HPDE6-E6E7 (cell line): ENCODE data around the gene SEC22A.
A peak's percentile ranks its signal among the peaks of the same experiment; 100 is the strongest.
"Not testable (repeated sequence)": the region's sequence is repeated elsewhere in the genome, so short reads cannot be mapped to it uniquely, and the experiment has no call there.

Source experiments
- DNase-seq: peaks from one replicate; pipeline ENCODE4 v3.0.0; 2011; ENCODE audit warnings: missing footprints; ENCODE audit errors: extremely low spot score

Gene SEC22A

DNA sequence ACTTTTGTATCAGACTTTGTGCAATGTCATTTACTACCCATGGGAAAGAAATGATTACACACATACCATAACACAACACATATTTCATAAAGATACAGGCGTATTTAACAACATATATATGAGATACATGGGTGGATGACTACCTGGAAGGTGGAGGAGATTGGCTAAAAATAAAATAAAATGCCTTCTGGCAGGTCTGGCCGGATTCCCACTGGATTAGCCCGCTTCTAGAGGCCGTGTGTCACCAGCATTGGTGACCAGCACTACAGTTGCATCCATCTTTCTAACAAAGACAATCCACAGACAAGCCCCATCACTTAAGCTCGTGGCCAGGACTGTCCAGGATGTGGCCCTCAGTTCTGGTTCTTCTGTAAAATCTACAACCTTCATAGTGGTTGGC is 21.0 kb upstream of the SEC22A start:
- no peak for DNase-seq

DNA sequence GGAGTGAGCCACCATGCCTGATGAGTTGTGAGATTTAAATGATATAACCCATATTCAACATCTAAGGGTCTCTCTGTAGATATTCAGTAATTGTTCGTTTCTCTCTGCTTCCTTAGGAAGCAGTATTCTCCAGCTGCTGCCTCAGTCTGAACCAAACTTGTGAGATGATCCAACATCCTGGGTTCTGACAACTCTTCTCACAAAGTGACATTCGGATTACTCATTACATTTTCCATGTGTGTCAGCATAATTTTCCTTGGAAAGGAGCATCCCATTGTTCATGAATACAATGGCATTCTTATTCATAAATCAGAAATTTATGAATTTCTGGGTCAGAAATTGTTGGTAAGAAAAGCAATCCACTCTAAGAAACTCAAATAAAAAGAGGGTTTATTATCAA is 15.0 kb upstream of the SEC22A start:
- no peak for DNase-seq

DNA sequence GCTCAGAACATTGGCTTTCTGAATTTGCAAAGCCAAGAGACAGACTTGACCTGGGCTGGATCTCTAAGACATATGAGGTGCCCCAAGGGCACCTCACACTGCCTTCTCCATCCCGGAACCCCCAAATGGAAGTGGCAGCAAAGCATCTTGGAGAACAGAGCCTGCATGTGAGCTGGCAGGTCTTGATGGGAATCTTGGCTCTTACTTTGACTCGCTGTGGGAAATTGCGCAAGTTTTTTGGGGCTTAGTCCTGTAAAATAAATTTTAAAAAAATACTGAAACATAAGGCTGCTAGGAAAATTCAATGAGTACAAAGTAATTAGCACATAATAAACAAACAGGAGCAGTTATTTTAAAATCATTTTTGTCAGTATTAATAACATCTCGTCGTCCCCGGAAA is 13.7 kb upstream of the SEC22A start:
- DNase-seq, result no peak

DNA sequence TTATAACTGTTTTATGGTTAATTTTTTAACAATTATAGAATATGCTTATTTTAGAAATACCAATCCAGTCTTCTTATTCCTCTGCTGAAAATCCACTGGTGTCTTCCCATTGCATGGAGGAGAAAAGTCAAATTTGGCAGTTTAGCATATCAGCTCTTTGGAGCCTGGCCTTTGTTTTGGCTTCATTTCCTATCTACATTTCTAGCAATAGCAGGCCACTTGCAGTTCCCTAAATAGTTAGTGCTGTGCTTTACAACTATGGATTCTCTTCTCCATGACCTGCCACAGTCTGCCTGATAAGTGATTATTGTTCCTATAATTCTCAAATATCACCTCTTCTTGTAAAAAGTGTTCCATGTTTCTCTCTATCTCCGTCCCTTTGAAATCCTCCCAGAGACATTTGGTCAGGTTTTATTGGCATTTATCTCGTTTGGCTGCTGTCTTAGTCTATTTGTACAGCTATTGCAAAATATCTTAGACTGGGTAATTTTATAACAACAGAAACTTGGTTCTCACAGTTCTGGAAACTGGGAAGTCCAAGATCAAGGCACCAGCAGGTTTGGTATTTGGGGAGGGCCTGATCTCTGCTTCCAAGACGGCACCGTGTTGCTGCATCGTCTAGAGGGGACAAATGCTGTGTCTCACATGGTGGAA is 8.2 kb upstream of the SEC22A start:
- no peak for DNase-seq

DNA sequence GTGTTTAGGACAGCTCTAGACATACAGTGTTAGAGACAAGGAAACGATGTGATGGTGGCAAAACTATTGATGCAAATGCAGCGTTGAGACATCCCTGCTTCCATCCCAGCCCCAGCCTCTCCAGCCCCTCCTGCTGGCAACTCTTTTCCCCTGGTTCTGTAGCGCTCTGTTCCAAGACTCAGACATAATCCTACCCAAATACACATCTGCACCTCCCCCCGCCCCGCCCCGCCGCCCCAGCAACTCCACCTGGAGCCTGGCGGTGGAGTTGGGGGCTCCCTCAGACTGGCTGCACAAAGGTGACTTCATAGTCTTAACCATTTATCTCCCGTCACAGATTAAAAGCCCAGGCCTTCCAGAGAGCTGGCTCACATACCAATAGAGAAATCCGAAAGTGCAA is 7.2 kb upstream of the SEC22A start:
- no peak for DNase-seq

DNA sequence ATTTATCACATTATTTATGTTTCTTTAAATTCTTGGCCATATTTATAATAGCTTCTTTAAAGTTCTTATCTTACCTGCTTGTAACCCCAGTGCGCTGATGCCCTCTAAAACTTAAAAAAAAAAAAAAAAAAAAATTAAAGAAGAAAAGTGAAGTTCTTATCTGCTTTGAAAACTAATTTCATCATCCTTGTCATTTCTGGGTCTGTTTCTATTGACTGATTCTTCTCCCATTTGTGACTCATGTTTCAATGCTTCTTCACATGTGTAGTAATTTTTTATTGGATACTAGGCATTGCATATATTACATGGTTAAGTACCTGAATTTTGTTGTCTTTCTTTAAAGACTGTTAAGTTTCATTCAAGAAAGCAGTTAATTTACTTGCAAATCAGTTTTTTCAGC is 3.4 kb upstream of the SEC22A start:
- no peak for DNase-seq

DNA sequence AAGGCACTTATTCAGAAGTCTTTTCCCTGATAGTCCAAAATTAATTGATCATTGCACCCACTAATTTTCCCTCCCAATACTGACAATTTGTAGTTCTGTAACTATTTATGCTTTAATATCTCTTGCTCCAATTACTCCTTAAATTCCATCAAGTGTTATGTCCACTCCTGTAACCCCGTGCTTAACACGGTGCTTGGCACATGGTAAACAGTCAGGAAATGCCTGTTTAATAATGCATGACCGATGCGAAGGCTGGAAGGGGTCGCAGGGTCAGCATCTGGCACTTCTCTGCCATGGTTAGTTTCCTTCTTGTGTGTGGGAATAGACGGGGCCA is 553 bp upstream of the SEC22A start:
- no peak for DNase-seq

DNA sequence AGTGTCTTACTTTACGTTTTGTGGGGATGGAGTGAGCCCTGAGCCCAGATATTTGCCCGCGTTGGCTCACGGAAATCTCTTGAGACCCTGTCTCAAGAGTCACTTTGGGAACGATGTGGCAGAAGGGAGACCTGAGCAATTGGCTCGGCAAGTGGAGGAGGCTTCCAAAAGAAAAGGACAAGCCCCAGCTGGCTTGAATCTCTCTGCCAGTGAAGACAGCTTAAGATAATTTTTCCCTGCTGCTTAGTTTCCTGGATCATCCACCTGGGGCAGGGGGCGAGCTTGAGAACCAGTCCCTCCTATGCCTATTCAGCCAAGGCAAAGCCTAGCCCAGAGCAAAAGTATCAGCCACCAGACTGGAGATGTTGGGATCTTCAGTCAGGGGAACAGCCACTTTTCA is 708 bp downstream of the SEC22A start:
- DNase-seq, result peak; percentile 3

DNA sequence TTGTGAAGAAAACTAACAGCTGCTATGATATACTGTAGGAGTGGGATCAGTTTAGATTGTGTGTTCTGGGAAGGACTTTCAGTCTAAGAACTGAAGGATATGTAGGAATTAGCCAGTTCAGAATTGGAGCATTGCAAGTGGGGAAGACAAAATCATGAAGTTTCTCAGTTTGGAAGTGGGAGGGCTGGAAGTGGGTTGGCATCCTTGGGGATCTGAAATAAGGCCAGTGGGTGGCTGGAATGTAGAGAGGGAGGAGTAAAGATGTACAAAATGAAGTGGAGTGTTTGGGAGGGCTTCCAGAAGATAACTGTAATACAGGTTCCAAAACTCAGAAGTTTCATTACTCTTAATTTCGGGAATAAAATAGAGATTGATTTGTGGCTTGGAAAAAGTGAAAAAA is 17.2 kb downstream of the SEC22A start:
- no peak for DNase-seq

DNA sequence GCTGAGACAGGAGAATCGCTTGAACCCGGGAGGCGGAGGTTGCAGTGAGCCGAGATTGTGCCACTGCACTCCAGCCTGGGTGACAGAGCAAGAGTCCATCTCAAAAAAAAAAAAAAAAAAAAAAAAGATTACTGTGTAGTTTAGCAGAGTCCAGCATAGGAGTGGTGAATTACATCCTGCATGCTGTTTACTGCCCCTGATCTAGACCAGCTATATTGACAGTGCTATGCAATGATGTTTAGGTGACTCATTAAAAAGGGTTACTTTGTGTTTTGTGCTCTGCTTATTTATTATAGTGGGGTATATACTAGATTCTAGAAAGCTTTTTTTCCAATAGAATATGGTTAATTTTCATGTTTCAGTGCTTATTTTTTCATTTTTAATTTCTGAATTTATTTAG is 19.6 kb downstream of the SEC22A start:
- not testable (repeated sequence) for DNase-seq

DNA sequence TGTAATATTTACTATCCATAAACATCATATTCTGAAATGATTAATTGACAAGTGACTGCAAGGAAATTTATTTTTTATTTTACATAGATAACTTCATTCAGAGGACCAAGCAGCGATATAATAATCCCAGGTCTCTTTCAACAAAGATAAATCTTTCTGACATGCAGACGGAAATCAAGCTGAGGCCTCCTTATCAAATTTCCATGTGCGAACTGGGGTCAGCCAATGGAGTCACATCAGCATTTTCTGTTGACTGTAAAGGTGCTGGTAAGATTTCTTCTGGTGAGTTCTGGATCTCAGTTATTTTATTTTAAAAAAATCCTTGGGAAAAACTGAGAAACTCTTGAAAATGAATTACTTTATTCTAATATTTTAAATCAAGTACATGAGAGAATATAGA is 23.3 kb downstream of the SEC22A start:
- no peak for DNase-seq

DNA sequence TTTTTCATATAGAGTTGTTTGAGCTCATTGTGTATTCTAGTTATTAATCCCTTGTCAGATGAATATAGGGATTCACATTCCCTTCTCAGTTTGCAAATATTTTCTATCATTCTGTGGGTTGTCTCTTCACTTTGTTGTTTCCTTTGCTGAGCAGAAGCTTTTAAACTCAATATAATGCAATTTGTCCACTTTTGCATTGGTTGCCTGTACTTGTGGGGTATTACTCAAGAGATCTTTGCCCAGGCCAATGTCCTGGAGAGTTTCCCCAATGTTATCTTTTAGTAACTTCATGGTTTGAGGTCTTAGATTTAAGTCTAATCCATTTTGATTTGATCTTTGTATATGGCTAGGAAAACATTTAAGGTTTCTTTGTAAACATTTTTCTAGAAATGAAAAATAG is 24.8 kb downstream of the SEC22A start:
- DNase-seq, result no peak

DNA sequence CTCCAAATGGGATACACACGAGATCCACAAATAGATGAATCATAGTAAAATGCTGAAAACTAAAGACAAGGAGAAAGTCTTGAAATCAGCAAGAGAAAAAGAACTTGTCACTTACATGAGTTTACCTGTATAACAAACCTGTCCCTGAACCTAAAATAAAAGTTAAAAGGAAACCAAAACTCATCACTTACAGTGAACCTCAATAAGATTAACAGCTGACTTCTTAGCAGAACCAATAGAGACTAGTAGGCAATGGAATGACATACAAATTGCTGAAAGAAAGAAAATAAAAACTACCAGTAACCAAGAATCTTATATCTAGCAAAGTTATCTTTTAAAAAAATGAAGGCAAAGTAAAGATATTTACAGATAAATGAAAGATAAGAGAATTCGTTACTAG is 27.4 kb downstream of the SEC22A start:
- DNase-seq, result no peak

DNA sequence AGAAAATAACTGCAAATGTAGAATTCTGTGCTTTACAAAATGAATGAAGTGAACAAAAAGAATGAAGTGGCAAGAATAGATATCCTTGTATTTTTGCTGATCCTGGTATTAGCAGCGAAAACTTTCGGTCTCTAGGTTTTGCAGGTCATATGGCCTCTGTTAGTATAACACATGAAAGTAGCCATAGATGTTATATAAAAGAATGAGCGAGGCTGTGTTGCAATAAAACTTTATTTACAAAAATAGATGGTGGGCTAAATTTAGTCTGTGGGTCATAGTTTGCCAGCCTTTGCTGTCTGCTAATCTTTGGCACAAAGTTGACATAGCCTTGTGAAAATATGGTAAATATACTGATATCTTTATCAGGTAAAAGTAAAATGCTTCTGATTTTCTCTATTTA is 35.2 kb downstream of the SEC22A start:
- DNase-seq, result no peak

DNA sequence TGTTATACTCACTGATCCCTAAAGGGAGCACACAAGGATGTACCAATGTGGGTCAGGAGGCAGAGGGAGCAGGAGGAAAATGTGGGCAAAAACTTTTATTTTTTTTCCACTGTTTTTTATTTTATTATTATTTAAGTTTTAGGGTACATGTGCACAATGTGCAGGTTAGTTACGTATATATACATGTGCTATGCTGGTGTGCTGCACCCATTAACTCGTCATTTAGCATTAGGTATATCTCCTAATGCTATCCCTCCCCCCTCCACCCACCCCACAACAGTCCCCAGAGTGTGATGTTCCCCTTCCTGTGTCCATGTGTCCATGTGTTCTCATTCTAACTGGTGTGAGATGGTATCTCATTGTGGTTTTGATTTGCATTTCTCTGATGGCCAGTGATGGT is 37.4 kb downstream of the SEC22A start:
- not testable (repeated sequence) for DNase-seq

DNA sequence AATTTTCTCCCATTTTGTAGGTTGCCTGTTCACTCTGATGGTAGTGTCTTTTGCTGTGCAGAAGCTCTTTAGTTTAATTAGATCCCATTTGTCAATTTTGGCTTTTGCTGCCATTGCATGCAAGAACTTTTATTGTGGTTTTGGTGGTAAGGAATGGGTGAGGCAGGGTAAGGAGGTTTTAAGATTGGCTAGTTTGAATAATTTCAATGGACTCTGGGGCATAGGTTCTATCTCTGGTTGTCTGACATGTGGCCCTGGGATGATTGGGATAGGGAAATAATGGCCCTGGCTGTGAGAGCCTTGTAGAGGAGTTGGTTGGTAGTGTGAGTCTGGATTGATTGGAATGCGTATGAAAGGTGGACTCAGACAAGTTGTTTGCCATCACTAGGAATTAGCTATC is 38.0 kb downstream of the SEC22A start:
- DNase-seq, result no peak

DNA sequence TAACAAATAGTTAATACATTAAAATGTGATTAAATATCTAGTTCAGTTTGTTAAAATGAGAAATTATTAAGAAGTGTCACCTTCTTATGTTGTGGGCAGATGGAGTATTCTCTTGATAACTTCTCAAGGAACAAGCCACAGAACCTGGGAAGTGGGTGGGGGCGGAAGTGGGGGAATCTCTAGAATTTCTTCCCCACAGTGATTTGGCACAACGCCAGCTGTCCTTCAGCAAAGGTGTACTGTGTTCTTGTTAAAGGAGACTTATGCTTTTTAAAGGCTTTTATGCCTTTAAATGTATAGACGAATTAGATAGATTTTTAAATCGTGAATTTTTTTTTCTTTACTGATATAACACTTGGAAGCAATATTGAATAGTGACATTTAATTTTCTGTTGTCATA is 42.4 kb downstream of the SEC22A start:
- DNase-seq, result no peak

DNA sequence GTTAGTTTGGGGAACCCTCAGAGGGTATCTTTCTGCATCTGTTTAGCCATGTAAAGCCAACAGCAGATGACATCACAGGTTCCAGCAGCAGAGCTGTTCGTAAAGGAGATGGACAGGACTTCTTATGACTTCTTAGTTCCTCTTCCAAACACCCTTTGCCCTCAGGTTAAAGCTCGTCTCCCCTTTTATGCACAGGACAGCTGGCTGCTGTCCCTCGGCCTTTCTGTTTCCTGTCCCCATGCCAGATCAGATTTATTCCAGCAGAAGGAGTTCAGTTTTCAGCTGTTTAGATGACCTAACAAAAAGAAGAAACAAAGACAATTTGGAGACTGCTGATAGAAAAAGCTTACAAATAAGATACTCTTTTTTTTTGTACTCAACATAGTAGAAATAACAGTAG is 45.1 kb downstream of the SEC22A start:
- no peak for DNase-seq

DNA sequence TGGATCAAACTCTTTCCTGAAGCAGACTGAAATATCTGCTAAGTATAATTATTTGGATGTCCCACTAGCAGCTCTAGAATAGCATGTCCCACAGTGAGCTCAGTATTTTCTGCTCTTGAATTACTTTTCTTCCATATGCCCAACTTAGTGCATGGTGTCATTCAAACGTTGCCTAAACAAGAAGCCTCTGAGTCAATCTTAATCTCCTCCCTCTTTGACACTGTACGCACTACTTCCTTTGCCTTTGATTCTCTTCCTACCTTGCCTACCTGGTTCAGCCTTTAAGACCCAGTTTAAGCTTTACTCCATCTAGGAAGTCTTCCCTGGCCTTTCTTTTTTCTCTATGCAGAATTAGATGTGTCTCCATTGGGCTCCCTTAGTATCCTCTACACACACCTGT is 54.5 kb downstream of the SEC22A start:
- DNase-seq, result peak; percentile 32

DNA sequence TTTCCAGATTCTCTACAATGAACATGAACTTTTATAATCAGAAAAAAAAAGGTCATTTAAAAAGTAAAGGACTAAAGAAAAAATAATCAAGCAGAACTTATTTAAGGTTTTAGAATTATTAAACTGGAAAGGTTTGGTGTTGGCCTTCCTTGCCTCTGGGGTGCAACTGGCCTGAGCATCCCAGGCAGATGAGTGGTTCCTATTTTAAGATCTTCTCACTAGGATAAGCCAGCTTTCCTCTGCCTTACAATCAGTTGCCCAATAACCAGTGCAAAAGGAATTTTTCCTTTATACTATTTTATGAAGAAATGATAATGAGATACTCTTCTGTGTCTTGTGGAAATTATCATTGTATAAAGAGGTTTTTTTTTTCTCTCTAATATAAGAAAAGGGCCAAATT is 56.6 kb downstream of the SEC22A start:
- no peak for DNase-seq

DNA sequence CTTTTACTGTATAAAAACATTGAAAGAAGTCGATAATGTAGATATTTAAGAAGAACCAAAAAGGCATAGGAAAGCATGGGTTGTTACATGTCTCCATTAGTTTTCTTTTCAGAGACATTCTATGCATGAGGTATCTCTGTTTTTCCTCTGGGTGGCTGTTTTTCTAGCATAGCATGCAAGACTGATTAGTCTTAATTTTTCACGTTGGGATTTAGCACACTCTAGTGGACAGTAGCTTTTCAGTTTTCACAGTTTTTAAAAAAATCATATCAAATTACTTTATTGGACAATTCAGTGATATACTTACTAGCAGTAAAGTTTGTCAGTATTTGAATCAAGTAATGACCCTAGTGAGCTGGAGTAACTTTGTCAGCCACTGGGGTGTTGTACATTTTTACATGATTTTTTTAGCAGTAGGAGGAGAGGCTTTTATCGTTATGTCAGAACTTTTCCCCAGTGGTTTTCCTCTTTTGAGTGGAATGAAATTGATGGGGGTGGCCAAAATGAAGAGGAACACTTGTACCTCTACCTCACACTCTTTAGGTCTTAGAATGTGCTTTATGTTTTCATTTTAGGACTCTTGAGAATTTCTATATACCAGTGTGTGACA is 57.2 kb downstream of the SEC22A start:
- peak; percentile 16 for DNase-seq

DNA sequence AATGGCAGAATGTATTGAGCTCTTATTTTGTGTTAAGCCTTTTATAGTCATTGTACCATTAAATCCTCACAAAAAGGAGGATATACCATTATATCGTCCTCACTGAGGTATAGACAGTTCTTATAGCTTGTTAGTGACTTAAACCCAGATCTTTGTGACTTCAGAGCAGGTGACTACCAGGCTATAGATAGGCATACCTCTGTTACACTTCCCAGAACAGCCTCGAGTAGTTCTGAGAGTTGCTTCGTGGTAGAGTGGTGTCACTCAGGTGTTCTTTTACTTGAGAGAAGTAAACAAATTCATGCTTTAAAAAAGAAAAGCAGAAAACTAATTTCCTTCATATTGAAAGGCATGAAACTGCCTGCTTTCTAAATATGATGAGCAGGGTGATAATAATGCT is 59.9 kb downstream of the SEC22A start:
- no peak for DNase-seq

DNA sequence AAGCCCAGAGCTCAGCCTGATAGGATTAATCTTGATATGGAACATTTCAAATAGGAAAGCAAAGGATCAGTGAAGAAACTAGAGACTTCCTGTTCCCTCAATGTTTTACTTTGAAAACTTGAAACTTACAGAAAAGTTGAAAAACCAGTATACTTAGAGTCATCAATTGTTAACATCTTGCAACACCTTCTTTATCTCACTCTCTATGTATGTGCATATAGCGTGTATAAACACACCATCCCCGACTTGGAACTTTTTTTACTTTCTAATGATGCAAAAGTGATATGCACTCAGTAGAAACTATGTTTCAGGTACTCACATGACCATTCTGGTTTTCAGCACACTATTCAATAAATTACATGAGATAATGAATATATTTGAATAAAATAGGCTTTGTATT is 60.5 kb downstream of the SEC22A start:
- no peak for DNase-seq

DNA sequence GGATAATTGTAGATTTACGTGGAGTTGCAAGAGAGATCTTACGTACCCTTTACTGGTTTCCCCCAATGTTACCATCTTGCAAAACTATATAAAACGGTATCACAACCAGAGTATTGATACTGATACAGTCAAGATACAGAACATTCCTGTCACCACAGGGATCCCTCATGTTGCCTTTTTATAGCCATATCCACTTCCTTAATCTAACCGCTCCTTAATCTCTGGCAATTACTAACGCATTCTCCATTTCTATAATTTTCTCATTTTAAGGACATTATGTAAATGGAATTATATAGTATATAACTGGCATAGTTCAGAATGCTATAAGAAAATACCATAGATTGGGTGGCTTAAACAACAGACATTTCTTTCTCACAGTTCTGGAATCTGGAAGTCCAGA is 61.1 kb downstream of the SEC22A start:
- no peak for DNase-seq
